NCI-H69 (cell line): Measurements from ENCODE around the gene TRIM14.
"Not testable (repeated sequence)": the region's sequence is repeated elsewhere in the genome, so short reads cannot be mapped to it uniquely, and the experiment has no call there.

Experiments used
- DNase-seq: peaks from one replicate; lab custom pipeline; 2025; lab: John Stamatoyannopoulos, UW

The TRIM14 gene

GRCh38 chr9:98083061-98083501 is 35.9 kb downstream of the TRIM14 start:
- peak; percentile 43 for DNase-seq

- DNase-seq = no peak
Observed at GRCh38 chr9:98081477-98082219, 37.4 kb downstream of the TRIM14 start.

- no peak for DNase-seq
Observed at GRCh38 chr9:98080780-98081179, 38.2 kb downstream of the TRIM14 start.

GRCh38 chr9:98080326-98080725 is 38.7 kb downstream of the TRIM14 start:
- no peak for DNase-seq

GRCh38 chr9:98078895-98079294 is 40.1 kb downstream of the TRIM14 start:
- no peak for DNase-seq

GRCh38 chr9:98076514-98076890 is 42.5 kb downstream of the TRIM14 start:
- not testable (repeated sequence) for DNase-seq

GRCh38 chr9:98075332-98075805 is 43.7 kb downstream of the TRIM14 start:
- peak; percentile 20 for DNase-seq

GRCh38 chr9:98074115-98074990 is 44.7 kb downstream of the TRIM14 start:
- DNase-seq = peak; percentile 67

- no peak for DNase-seq
Observed at GRCh38 chr9:98071737-98072136, 47.3 kb downstream of the TRIM14 start.

GRCh38 chr9:98070704-98071103 is 48.3 kb downstream of the TRIM14 start:
- no peak for DNase-seq

GRCh38 chr9:98069551-98069950 is 49.5 kb downstream of the TRIM14 start:
- DNase-seq = no peak

GRCh38 chr9:98067184-98067583 is 51.8 kb downstream of the TRIM14 start:
- DNase-seq = no peak

GRCh38 chr9:98066235-98066634 is 52.8 kb downstream of the TRIM14 start:
- DNase-seq = no peak

- DNase-seq = no peak
Observed at GRCh38 chr9:98064623-98065392, 54.2 kb downstream of the TRIM14 start.

GRCh38 chr9:98062161-98062560 is 56.9 kb downstream of the TRIM14 start:
- no peak for DNase-seq

- no peak for DNase-seq
Observed at GRCh38 chr9:98057138-98057799, 61.8 kb downstream of the TRIM14 start.

- peak; percentile 98 for DNase-seq
Observed at GRCh38 chr9:98056269-98057137, 62.5 kb downstream of the TRIM14 start, which contains the start of gene NANS. TSS of gene NANS (plus strand) at chr9:98056732. CDS start at chr9:98056809, 77 bp downstream.

- no peak for DNase-seq
Observed at GRCh38 chr9:98054376-98054951, 64.6 kb downstream of the TRIM14 start.

GRCh38 chr9:98050351-98050750 is 68.7 kb downstream of the TRIM14 start:
- no peak for DNase-seq
